ENCODE results near the gene CDA.

DNA sequence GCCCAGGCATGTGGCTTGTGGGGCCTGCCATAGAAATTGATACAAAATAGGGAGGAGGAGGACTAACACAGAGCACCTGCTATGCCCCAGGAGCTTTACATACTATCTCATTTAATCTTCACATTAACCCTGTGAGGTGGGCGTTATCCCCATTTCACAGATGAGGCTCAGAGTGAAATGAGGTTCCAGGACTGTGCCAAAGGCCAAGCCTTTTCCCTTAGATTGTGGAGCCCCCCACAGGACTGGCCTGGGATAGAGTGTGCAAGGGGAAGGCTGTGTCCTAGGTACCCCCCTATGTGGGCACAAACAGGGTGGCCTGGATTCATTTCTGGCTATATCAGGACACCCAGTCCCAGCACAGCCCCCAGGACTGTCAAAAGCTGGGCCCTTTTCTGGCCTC lies 74.5 kb downstream of the CDA start:
- TF ChIP-seq EP300 (IDR thresholded peaks at IDR 0.05) = no peak
- TF ChIP-seq POLR2A (IDR thresholded peaks at IDR 0.05) = no peak
- TF ChIP-seq CTCF (IDR thresholded peaks at IDR 0.05) = no peak
